Tibial nerve (tissue), 4 donors: Measurements from ENCODE around the gene FBN1. TPM values are rescaled to one million over a fixed set of nuclear protein-coding genes. Genes with fewer than 3 reads are reported as not detected.

Source experiments
- DNase-seq, 2 donors: peaks; one replicate each; pipeline ENCODE4 v3.0.0-alpha.2; 2019; ENCODE audit warnings: low spot score in 2 of 2
- H3K27ac ChIP-seq, 4 donors: fragments of 200-600 bp; sonication (generic) in 3 of 4; one replicate each; pipeline ENCODE4 v1.5.1; 2017 to 2019; ENCODE audit warnings: mild to moderate bottlenecking in 1 of 4
- H3K27me3 ChIP-seq, 2 donors: fragments of 200-600 bp; sonication (generic) in 1 of 2; one replicate each; pipeline versions ENCODE4 v1.5.1 to v1.6.0; 2017 to 2019
- H3K36me3 ChIP-seq, 3 donors: fragments of 200-600 bp; sonication (generic); one replicate each; pipeline ENCODE4 v1.5.1; 2018 to 2019
- H3K4me1 ChIP-seq, 4 donors: fragments of 200-600 bp; sonication (generic) in 3 of 4; one replicate each; pipeline ENCODE4 v1.5.1; 2017 to 2019
- H3K4me3 ChIP-seq, 4 donors: fragments of 200-600 bp; sonication (generic) in 3 of 4; one replicate each; pipeline ENCODE4 v1.5.1; 2017 to 2019; ENCODE audit warnings: mild to moderate bottlenecking in 1 of 4, moderate library complexity in 1 of 4
- H3K9me3 ChIP-seq, 4 donors: fragments of 200-600 bp; sonication (generic) in 3 of 4; one replicate each; pipeline ENCODE4 v1.5.1; 2017 to 2019
- EP300 ChIP-seq, 2 donors: sonication (generic); formaldehyde crosslinking; IDR thresholded peaks; one replicate each; pipeline ENCODE4 v1.6.1; 2017; ENCODE audit warnings: antibody characterized with exemption in 2 of 2, mild to moderate bottlenecking in 1 of 2
- POLR2A ChIP-seq, 2 donors: fragments of 450-650 bp; IDR thresholded peaks; one replicate each; pipeline ENCODE4 v1.6.1; 2017; ENCODE audit warnings: antibody characterized with exemption in 2 of 2, mild to moderate bottlenecking in 2 of 2, moderate library complexity in 2 of 2
- WGBS, 2 donors: methylation state at CpG; one replicate each; pipeline ENCODE4 v1.1.5; 2018; 5-methylcytosine and 5-hydroxymethylcytosine counted together
- total RNA-seq, 4 donors: library from RNA; depleted of rRNA; stranded (reverse); fragments of >200 nt; gene quantifications; one replicate each; pipeline ENCODE4 v1.1.0, GENCODE V29; 2016
- TF ChIP-seq, protein P1 (sequence below), 5 experiments: fragments of 200-600 bp in 3 of 5; fragments of 450-650 bp in 2 of 5; sonication (generic) in 3 of 5; IDR thresholded peaks; one replicate each; pipeline ENCODE4 v1.5.1; 2016 to 2019; ENCODE audit warnings: antibody characterized with exemption in 5 of 5, mild to moderate bottlenecking in 3 of 5, moderate library complexity in 2 of 5

Gene FBN1
- total RNA-seq, 4 donors from 2014 or later: 144 to 293 (median 234) TPM

- no peaks in the 10 kb centered on the region for H3K9me3 ChIP-seq
- no peaks in the 10 kb centered on the region for H3K36me3 ChIP-seq
- no peaks in the 10 kb centered on the region for H3K27me3 ChIP-seq
- TF ChIP-seq, protein P1, sequence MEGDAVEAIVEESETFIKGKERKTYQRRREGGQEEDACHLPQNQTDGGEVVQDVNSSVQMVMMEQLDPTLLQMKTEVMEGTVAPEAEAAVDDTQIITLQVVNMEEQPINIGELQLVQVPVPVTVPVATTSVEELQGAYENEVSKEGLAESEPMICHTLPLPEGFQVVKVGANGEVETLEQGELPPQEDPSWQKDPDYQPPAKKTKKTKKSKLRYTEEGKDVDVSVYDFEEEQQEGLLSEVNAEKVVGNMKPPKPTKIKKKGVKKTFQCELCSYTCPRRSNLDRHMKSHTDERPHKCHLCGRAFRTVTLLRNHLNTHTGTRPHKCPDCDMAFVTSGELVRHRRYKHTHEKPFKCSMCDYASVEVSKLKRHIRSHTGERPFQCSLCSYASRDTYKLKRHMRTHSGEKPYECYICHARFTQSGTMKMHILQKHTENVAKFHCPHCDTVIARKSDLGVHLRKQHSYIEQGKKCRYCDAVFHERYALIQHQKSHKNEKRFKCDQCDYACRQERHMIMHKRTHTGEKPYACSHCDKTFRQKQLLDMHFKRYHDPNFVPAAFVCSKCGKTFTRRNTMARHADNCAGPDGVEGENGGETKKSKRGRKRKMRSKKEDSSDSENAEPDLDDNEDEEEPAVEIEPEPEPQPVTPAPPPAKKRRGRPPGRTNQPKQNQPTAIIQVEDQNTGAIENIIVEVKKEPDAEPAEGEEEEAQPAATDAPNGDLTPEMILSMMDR (IDR thresholded peaks at IDR 0.05): no peak
- TF ChIP-seq POLR2A (IDR thresholded peaks at IDR 0.05) (no peak), EP300 (IDR thresholded peaks at IDR 0.05) (no peak)
- no peak for DNase-seq
- 84 to 86% methylated on average over 2 of the region's 2 CpGs for WGBS, 2 donors
- H3K27ac ChIP-seq: no peak overlapping the region
- no peak overlapping the region for H3K4me3 ChIP-seq
- H3K4me1 ChIP-seq: no peaks in the 10 kb centered on the region
Observed at GRCh38 chr15:48677821-48678220, 32.3 kb upstream of the FBN1 start.

GRCh38 chr15:48675436-48675835 is 29.9 kb upstream of the FBN1 start:
- Histone ChIP-seq H3K4me3 (no peak overlapping the region), H3K27me3 (no peaks in the 10 kb centered on the region), H3K36me3 (no peaks in the 10 kb centered on the region), H3K4me1 (no peaks in the 10 kb centered on the region), H3K27ac (no peak overlapping the region), H3K9me3 (no peaks in the 10 kb centered on the region)
- TF ChIP-seq, protein P1 (IDR thresholded peaks at IDR 0.05): no peak
- TF ChIP-seq EP300 (IDR thresholded peaks at IDR 0.05) (no peak), POLR2A (IDR thresholded peaks at IDR 0.05) (no peak)
- no peak for DNase-seq
- 81 to 87% methylated on average over 4 of the region's 4 CpGs for WGBS, 2 donors

DNA sequence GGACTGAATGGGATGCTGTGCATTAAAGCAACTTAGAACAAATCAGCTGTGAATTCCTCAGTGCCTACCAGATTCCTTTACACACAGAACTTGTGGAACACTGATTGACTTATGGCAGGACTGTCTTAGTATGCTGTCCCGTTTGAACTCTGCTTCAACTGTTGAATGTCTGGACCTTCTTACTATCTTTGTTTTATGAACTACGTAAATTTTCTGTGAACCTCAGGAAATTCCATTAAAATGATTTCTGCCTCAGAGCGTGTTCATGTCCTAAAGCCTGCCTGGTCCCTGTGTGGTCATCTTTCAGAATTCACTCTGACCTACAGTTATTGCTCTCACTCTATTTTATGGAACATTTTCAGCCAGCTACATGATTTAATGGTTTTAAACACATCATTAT is 29.4 kb upstream of the FBN1 start:
- TF ChIP-seq EP300 (IDR thresholded peaks at IDR 0.05) (no peak), POLR2A (IDR thresholded peaks at IDR 0.05) (no peak)
- TF ChIP-seq, protein P1 (IDR thresholded peaks at IDR 0.05): no peak
- Histone ChIP-seq H3K27me3 (no peaks in the 10 kb centered on the region), H3K27ac (no peak overlapping the region), H3K4me3 (no peak overlapping the region), H3K9me3 (no peaks in the 10 kb centered on the region), H3K4me1 (no peaks in the 10 kb centered on the region), H3K36me3 (no peaks in the 10 kb centered on the region)
- no peak for DNase-seq
- 32 to 53% methylated on average over 3 of the region's 3 CpGs for WGBS, 2 donors

DNA sequence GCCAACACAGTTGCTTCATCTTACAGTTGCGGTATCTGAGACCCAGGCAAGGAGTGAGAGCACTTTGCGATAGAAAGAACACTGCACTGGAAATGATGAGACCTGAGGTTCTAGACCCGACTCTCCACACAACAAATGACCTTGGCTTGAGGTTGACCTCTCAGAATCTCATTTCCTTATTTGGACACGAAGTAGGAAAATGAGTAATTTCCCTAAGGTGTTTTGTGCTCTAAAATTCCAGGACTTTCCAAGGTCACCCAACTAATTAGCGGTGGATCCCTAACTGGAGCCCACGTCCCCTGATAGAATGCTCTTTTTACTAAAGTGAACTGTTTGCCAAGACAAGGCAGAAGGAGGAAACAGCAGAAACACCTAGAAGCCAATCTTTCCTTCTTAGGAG is 26.7 kb upstream of the FBN1 start:
- Histone ChIP-seq H3K9me3 (no peaks in the 10 kb centered on the region), H3K27ac (peak overlapping the region in 2 of 4 donors; percentile 77), H3K36me3 (no peaks in the 10 kb centered on the region), H3K4me3 (no peak overlapping the region), H3K27me3 (no peaks in the 10 kb centered on the region), H3K4me1 (no peaks in the 10 kb centered on the region)
- 66 to 84% methylated on average over 6 of the region's 6 CpGs for WGBS, 2 donors
- DNase-seq: no peak
- TF ChIP-seq, protein P1 (IDR thresholded peaks at IDR 0.05): no peak
- TF ChIP-seq EP300 (IDR thresholded peaks at IDR 0.05): no peak
- no peak for TF ChIP-seq POLR2A (IDR thresholded peaks at IDR 0.05)

DNA sequence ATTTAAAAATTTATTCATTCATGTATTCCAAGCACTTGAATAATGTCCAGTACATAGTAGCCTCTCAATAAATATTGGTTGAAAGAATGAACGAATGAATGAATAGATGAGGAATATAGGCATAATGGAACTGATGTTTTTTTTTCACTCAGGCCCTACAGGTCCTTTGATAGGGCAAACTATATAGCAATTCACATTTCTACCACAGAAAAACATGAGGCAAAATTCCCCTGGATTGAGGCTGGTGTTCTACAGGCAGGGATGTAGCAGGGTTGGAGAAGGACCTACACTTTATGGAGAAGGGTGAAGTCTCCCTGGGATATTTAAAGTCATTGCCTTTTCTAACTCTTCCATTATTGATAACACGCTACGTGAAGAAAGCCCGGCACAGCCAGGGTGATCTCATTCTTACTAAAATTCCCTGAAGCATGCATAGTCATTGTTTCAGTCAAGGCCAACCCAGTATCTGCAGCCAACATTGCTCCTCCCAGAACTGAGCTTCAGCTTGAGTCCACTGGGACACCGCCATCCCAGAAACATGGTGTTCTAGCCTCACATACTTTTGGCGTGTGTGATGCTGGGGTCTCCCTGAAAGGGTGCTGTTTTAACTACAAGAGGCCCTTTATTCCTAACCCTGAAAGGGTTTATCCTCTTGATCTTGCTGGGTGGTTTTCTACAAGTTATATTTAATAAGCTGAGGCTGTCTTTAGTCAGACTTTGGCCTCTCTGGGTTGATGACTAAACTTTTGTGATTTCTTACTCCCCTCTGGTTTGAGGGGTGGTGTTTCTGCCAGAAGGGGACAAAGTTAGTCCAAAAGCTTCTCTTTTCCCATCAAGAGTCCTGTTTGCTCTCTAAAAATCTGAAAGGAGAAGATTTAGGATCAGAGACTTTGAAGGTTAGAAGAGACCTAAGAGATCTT is 25.9 kb upstream of the FBN1 start:
- no peaks in the 10 kb centered on the region for H3K9me3 ChIP-seq
- no peaks in the 10 kb centered on the region for H3K27me3 ChIP-seq
- TF ChIP-seq, protein P1 (IDR thresholded peaks at IDR 0.05): no peak
- TF ChIP-seq POLR2A (IDR thresholded peaks at IDR 0.05): no peak
- peak in 1 of 2 donors; percentile 65 for TF ChIP-seq EP300 (IDR thresholded peaks at IDR 0.05)
- H3K27ac ChIP-seq: peak overlapping the region in 3 of 4 donors; percentile 32 to 77 (median 77)
- DNase-seq: peak; percentile 40 to 65
- no peaks in the 10 kb centered on the region for H3K36me3 ChIP-seq
- H3K4me1 ChIP-seq: no peaks in the 10 kb centered on the region
- H3K4me3 ChIP-seq: no peak overlapping the region
- WGBS, 2 donors: 37 to 43% methylated on average over 6 of the region's 6 CpGs
